ENCODE measurements around the gene DHX16. TPM values are rescaled to one million over a fixed set of nuclear protein-coding genes. Genes with fewer than 3 reads are reported as not detected.
A peak's percentile ranks its signal among the peaks of the same experiment; 100 is the strongest.

DHX16 gene
- total and polyA plus RNA-seq, 9 of the 15 experiments (the other 6 are each of a cell fraction or from before 2014, with no cell fraction given) = 14.6 to 66.1 (median 47.5) TPM

DNA sequence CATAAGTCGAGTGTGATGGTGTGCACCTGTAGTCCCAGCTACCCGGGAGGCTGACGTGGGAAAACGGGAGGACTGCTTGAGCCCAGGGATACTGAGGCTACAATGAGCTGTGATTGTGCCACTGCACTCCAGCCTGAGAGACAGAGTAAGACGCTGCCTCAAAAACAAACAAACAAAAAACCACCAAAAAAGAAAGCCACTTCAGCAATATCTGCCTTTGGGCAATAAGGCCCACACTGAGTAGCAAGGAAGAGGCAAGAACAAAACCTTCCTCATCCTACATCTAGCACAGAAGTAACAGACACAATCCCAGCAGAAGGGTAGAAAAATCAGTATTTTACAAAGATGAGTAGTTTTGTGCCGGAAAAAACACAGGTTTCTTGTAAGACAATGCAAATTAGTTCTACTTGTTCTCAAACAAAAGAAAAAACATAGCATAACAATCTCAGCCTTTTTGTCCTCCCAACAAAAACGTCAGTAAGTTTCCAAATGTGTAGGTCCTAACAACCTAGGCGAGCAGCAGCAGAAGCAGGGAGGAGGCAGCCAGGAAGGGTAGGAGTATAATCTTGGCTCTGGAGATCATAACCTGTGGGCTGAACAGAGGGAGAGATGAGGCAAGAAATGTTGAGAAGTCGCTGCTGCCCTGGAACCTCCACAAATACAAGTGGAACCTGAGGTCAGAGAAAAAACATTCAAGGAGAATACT, 61.5 kb downstream of the DHX16 start:
- intact Hi-C loops (cut with micrococcal nuclease) (no loop called here), in situ Hi-C loops (cut with MboI) (no loop called here)
- Histone ChIP-seq H3K9ac (ENCODE audit: insufficient read depth in 1 of 2, low read depth in 2 of 2, low read length in 2 of 2) (no peak overlapping the region), H3K4me3 (no peak overlapping the region), H2AFZ (ENCODE audit: low read depth, low read length) (no peak overlapping the region), H3K79me2 (ENCODE audit: control insufficient read depth, insufficient read depth, low read length) (peaks cover 66% of the 10 kb centered on the region), H3K9me1 (ENCODE audit: control insufficient read depth, insufficient read depth, low read length) (no peaks in the 10 kb centered on the region), H3K27me3 (ENCODE audit: control insufficient read depth in 2 of 2, insufficient read depth in 2 of 2, low read length in 2 of 2) (no peaks in the 10 kb centered on the region), H3K36me3 (ENCODE audit: control insufficient read depth, insufficient read depth, low read length) (peaks cover 87% of the 10 kb centered on the region), H4K20me1 (replicated peaks; ENCODE audit: control insufficient read depth, insufficient read depth, low read length) (peaks cover 4% of the 10 kb centered on the region; the same call in 1 of the 2 replicates), H3K4me2 (ENCODE audit: insufficient read depth, low read length) (no peak overlapping the region), H3K4me1 (replicated peaks in 1 of 2; ENCODE audit: control insufficient read depth in 2 of 2, insufficient read depth in 2 of 2, low read length in 2 of 2) (peaks cover 0 to 21% of the 10 kb centered on the region in 2 experiments; a peak in 3 of 5 replicates), H3K9me3 (replicated peaks; ENCODE audit: control insufficient read depth, insufficient read depth, low read depth, low read length) (no peaks in the 10 kb centered on the region), H3K27ac (ENCODE audit: extremely low read depth, low read depth, low read length) (no peak overlapping the region)
- no peak for FAIRE-seq
- BruUV-seq (replicated peaks) = no TSS peak
- WGBS (ENCODE audit: insufficient coverage, low coverage, missing lambda C conversion rate) = 79% methylated on average over 9 of the region's 9 CpGs
- no peak for DNase-seq (ENCODE audit: extremely low read depth in 1 of 4, low spot score in 3 of 4)
- ChIA-PET POLR2A (interaction anchor here (0.9 to 4.8 kb wide), 8 partner anchors 11 to 70 kb away, joined by 3 to 310 read pairs (median 10); no protein-coding TSS in a partner anchor), CTCF (ENCODE audit: low intra/inter-chr PET ratio) (no interaction called here)
- TF ChIP-seq ZNF316 (IDR thresholded peaks at IDR 0.05) (peak; percentile 78), ARHGAP35 (IDR thresholded peaks at IDR 0.05; ENCODE audit: partially characterized antibody) (peak; percentile 30), POLR2B (IDR thresholded peaks at IDR 0.05; ENCODE audit: low read depth, partially characterized antibody) (peak; percentile 31), POLR2A (conservative IDR thresholded peaks at IDR 0.05) (peak; percentile 55), ZBTB7A (IDR thresholded peaks at IDR 0.05; ENCODE audit: borderline replicate concordance, control insufficient read depth, low read depth, low read length) (no peak)
- TF ChIP-seq, protein P1, sequence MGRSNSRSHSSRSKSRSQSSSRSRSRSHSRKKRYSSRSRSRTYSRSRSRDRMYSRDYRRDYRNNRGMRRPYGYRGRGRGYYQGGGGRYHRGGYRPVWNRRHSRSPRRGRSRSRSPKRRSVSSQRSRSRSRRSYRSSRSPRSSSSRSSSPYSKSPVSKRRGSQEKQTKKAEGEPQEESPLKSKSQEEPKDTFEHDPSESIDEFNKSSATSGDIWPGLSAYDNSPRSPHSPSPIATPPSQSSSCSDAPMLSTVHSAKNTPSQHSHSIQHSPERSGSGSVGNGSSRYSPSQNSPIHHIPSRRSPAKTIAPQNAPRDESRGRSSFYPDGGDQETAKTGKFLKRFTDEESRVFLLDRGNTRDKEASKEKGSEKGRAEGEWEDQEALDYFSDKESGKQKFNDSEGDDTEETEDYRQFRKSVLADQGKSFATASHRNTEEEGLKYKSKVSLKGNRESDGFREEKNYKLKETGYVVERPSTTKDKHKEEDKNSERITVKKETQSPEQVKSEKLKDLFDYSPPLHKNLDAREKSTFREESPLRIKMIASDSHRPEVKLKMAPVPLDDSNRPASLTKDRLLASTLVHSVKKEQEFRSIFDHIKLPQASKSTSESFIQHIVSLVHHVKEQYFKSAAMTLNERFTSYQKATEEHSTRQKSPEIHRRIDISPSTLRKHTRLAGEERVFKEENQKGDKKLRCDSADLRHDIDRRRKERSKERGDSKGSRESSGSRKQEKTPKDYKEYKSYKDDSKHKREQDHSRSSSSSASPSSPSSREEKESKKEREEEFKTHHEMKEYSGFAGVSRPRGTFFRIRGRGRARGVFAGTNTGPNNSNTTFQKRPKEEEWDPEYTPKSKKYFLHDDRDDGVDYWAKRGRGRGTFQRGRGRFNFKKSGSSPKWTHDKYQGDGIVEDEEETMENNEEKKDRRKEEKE (IDR thresholded peaks at IDR 0.05; ENCODE audit: borderline replicate concordance in 1 of 2, control insufficient read depth in 1 of 2, low read depth in 2 of 2, low read length in 1 of 2) = 0 out of 4 replicates have a peak, but pooled peaks of 1 of the 2 experiments have one; percentile 31
- no peak for ATAC-seq

Measured in K562 (cell line).